NCI-H748 (cell line): ENCODE data around the gene BLNK.

Source experiments
- DNase-seq: peaks from one replicate; lab custom pipeline; 2025; ENCODE audit not compliant: unreplicated experiment; lab: John Stamatoyannopoulos, UW

The BLNK gene

DNA sequence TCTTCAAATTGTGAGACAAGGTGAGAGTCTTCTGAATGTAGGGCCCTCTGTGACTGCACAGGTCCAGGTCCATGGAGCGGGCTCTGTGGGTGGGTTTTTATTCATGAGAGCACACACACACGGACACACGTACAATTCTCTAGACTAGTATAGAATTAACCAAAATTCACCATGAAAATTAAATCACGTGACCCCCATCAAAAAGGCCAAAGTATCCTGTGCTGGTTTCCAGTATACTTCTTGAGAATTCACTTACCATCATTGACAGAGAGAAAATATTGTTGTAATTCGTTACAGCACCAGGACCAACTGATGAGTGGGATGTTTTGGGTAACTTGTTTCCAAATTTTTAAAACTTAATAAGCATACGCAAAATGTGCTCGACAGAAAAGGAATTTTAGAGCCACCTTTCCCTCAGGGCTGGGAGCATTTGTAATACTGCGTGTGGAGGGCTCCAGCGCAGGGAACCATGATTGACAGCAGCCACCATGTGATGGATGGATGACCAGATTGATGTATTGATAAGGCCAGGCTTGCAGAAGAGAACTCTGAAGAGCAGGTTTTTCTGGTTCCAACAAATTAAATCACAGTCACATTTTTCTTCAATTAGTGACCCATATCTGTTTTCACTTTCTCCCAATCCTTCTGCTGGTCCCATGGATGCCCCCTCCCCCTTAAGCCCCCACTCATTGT is 18.0 kb upstream of the BLNK start:
- peak; percentile 1 for DNase-seq

DNA sequence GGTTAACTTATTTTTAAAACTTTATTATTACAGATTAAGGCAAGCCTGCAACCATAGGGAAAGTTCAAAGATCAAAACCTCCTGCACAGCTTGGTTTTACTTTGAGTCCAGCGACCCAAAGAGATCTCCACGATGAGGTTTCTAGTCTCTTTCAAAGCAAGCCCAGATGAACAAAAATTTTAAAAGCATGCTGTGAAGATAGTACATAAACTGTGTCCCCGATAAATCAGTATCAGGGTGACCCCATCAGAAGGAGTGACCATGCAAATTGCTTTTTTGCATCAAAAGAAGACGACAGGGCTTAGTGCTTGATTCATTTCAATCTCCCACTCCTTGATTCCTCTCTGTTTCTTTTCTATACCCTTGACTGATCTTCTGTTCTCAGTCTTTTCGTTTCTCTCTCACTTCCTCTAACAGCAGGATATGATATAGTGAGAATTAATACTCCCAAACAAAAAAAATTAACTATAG is 16.8 kb upstream of the BLNK start:
- DNase-seq, result no peak

DNA sequence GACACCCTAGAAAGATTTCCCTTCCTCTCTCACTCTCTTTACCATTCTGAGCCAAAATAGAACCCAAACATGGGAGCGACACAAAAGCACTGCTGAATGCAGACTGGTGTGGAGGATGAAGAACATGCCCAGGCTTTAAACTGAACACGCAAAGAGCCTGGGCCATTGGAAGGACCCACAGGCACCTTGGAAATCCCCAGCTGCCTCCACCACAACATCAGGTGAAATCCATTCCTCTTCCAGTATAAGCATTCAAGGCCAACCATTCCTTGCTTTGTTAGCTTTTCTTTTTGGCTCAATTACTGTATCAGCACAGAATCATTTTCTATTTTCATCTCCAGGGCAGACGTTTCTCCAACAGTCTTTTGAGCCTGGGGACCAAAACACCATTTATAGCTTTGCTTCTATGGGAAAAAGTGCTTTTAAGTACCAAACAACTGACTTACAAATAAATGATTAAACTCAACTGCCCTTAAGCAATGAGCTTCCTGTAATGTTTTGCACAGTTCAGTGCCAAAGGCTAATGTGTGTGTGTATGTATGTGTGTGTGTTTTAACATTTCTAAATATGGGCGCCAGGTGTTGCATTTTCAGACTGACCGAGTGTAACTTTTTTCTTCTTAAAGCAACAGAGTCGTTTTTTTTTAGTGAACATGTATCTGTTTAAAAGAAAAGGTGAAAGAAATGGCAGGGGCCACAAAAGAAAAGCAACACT is 16.2 kb upstream of the BLNK start:
- DNase-seq, result peak; percentile 60

DNA sequence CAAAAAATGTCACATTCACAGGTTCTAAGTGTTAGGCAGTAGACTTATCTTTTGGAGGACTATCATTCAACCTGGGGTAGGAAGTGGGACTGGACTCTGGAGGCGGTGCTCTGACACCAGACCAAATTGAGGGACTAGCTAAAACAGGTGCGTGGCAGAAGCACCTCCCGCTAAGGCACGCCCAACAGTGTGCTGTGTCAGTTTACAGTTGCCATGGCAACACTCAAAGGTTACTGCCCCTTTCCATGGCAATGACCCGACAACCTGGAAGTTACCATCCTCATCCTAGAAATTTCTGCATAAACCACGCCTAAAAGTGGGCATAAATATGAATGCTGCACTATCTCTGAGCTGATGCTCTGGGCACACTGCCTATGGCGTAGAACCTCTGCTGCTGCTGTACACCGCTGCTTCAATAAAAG is 14.0 kb upstream of the BLNK start:
- peak; percentile 55 for DNase-seq

DNA sequence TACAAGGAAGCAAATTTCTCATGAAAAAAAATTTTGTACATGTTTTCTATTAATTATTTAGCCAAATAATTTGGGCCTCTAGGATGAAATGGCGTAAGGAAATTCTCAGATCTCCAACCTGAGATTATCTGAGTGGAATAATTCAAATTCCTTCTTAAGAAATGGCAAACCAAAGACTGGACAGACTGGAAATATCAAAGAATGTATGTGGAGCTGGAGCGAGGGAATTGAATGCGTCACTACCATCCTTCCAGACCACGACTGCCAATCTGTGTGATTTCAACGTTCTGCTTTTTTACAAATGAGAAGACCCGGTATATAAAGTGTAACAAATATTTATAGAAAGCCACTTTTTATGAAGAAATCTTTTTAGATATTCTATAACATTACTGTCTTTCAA is 12.4 kb upstream of the BLNK start:
- no peak for DNase-seq

DNA sequence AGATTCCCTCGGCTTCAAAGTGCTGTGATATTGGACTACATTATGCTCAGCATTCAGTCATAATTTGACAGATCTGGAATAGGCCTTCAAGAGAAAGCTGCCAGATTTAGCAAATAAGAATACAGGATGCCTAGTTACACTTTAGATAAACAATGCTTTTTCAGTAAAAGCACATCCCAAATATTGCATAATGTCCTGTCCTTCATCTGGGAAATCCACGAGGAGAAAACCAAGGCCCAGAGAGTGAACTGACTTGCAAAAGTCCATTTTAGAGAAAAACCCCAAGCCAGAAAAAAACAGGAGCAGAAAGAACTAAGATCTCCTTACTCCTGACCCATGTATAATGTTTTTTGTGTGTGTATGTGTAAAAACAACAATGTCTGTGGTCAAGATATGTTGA is 12.0 kb upstream of the BLNK start:
- DNase-seq, result no peak

DNA sequence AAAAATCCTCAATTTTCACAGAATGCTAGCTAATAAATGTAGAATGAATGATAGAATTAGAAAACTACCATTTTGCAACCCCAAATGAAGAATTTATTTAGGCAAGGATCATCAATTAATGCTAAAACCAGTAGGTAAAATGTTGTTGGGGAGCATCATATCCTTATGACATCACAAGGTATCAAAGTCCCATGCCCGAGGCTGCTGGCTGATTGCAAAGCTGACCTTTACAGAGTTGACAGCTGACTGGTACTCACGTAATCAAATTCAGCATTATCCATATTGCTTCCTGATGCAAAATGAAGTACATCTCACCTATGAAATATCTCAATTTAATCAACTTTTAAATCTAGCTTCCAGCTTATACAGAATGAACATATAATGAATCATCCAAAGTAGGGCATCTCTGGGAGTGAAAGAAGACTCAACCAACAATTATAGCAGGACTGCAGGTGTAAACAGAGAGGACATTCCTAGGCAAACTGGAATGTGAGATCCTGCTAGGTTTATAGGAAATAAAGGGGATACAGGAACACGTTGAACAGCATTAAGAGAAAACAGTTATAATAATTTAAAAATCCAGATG is 10.2 kb upstream of the BLNK start:
- no peak for DNase-seq

DNA sequence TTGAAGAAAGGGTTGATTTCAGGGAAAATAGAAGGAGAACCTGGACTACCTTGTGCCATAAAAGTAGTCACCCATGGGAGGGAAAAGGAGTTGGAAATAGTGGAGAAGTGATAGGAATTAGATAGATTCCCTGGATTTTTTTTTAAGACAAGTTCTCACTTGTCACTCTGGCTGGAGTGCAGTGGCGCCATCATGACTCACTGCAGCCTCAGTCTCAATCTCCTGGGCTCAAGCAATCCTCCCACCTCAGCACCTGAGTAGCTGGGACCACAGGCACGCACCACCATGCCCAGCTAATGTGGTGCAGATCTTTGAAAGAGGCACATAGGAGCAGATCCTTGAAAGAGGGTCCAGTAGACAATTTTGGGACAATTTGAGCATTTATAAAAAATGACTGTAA is 9.5 kb upstream of the BLNK start:
- no peak for DNase-seq

DNA sequence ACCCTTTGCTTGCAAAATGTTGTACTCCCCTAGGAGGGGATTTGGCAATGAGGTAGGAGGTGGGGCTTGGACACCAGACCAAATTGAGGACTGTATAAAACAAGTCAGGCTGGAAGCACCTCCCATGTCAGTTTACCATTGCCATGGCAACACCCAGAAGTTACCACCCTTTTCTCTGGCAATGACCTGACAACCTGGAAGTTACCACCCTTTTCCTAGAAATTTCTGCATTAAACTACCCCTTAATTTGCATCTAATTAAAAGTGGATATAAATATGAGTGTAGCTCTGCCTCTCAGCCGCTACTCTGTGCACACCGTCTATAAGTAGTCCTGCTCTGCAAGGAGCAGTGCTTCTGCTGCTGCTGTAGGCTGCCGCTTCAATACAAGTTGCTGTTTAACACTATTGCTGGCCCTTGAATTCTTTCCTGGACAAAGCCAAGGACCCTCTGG is 7.8 kb upstream of the BLNK start:
- peak; percentile 3 for DNase-seq

DNA sequence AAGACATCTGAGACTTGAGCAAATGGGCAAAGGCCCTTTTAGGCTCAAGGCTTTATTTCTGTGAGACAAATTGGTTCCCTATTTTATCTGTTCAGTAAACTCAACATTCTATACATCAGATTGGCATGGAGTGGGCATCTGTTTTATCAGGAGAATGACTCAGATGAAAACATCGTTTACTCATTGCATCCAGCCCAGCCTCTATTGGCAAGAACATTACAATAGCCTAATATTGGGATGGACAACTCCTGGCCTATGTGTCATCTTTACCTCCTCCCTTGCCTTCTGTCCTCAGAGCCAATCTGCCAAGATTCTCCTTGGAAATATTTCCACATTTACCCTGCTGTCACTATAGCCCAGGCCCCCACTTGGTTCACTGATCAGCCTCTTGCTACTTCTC is 5.5 kb upstream of the BLNK start:
- no peak for DNase-seq

DNA sequence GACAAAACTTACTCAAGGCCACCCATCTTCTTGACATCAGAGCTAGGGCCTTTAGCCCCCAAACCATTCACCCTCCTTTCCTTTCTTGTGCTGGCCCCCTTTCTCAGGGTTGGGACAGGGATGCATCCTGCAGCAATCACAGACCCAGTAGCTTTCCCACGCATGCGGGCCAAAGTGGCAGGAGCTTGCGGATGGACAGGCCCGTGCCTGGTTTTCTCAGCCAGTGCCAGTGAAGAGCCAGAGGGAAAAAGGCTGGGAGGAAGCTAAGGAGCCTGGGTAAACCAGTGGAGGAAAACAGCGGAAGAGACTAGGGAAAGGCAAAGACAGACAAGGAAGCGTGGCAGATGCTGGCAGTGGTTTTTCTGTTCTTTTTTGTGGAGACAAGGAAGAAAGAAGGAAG is 5.1 kb upstream of the BLNK start:
- DNase-seq, result no peak

DNA sequence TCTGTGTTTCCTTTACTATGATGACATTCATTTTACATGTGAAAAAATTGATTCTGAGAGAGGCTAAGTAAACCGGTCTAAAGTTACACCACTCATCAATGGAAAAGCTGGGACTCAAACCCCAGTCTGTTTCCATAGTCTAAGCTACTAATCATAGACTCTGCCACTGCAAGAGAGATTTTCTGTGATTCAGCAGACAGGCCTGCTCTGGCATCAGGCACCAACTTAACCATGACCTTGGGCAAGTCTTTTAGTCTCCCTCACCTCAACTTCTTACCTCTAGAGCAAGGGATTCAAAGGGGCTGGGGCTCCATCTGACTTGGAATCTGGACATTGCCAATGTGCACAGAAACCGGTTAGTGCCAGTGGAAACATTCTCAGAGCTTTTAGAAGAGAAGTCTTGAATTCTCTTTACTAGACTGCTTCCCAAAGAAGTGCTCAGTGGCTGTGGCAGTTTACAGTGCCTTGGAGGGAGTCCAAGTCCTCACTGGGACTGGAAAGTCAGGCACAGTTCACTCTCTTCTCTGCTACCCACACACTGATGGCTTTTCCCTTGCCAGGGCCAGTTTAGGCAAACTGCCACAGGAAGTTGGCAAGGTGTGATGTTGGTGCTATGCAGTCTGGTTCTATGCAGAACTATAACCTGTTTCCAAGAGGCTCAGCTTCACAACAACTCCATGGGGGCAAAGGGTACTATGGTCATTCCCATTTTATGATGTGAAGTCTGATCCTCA is 4.5 kb upstream of the BLNK start:
- DNase-seq, result no peak

DNA sequence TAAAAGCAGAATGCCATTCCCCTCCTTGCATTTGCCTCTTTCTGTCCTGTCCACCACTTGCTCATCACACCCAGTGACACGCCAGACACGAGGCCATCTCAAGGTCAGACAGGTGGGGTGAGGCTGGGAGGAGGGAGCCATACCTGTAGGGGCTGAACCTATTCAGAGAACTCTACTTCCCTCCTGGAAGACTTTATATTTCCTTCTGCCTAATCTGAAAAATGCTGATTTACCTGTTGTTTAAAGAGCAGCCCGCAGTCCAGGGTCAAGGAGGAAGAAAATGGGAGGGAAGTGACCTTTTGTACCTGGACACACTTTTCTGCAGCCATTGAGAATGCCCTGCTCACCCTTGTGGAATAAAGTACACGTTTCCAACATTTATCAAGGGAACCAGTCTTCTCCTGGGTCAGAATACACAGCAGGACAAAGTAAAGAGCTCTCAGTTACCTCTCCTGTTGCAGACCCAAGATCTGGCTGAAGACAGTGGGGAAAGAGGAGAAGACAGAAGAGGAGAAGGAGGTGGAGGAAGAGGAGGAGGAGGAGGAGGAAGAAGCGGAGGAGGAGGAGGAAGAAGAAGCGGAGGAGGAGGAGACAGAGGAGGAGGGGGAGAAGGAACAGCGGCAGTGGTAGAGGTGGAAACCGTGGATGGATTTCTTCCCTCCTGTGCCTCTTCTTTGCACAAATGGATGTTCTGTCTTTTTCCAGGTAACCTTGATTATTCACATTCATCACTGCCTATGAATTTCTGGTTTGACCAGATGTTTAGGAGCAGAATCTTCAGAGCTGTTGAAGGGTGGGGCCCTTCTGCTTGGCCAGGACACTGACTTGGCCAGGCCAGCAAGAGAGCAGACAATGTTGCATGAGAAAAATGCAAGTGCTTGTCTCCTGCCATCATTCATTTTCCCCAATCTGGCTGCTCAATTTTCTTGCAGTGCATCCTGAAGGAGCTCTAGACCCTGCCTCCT is 1.2 kb upstream of the BLNK start:
- DNase-seq, result no peak

DNA sequence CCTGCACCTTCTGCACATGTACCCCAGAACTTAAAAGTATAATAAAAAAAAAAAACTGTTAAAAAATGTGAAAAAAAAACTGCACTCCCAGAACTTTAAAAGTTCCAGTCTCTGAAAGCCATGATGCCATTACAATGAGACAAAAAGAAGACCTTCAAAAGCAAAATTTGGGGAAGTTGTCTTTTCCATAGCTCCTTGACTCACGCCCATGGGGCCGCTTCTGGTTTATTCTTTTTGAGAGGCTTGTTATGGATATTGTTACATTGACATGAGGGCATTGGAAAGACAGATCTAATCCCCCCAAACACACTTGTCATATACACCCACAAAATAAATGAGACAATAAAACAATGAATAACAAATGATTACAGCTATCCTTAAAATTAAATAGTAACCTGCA is 798 bp downstream of the BLNK start:
- no peak for DNase-seq

DNA sequence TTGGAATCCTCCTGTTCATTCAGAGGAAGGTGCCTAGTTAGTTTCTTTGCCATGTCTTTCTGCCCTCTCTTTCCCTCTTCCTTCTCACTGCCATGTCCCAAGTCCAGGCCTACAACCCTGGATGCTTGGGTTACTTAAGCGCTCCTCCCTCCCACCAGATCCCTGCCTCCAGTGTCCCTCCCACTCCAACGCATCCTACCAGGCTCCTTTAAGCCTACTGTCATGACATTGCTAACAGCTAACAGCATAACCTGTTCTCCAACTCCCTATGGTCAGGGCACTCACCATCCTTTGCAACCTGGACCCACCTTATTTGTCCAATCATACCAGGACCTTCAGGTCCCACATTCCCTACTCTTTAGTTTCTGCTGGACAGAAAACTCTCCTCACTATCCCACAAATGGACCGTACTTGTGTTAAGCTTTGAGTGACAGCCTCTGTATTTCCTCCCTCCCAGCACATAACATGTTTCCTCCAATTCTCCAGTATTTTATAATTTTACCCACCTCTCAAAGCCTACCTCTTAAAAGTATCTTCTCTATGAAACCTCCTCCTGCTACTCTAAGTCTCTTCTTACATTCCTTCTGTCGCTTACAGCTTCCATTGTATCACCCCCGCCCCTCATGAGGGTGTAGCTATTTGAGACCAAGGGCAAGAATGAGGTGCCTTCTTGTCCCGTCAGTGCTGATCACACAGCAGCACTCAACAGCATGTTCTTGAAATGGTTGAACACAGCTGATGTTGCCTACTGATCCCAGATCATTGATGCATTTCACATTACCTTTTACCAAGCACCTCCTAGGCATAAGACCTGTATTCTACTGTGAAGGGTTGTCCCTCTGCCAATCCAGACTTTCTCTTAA is 1.7 kb downstream of the BLNK start:
- DNase-seq, result no peak

DNA sequence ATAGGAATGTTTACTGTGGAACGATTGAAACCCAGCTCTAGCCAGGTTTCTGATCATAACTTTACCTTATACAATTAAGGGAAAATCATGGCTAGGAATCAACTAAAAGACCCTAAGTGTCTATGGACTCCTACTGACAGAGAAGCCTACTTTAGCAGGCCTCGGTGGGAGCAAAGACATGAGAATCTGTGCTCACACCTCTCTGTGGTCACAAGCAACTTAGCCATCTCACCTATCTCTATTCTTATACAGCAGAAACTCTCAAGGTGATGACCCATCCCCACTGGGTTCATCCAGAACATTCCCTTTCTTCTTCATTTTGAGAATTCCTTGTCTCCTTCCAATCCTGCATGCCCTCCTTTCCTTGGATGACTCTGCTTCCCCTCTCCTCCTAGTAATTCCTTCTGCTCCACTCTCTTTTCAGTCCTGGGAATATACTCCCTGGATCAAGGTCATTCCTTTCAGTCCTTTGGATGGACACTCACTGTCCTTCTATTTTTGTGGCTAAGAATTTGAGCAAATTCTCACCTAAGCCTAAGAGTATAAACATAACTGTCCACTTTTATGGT is 2.9 kb downstream of the BLNK start:
- DNase-seq, result no peak

DNA sequence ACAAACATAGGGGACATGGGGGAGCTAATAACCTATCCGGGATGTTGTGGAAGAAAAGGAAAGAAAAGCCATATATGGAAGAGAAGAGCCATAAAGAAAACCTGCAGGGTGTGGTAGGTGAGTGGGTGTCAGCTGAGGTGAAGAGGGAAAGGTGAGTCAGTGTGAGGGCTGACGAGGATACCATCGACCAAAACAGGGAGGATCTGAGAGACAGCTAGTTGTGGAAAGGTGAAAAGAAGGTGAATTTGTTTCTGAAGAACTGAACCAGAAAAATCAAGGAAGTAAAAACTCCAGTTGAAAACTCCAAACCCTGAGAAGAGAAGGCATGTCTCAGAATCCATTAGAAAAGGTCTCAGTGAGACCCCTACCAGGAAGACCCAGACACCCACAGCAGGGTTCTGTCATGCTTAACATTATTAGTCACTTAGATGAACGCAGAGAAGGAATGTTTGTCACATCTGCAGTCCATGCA is 4.1 kb downstream of the BLNK start:
- DNase-seq, result no peak

DNA sequence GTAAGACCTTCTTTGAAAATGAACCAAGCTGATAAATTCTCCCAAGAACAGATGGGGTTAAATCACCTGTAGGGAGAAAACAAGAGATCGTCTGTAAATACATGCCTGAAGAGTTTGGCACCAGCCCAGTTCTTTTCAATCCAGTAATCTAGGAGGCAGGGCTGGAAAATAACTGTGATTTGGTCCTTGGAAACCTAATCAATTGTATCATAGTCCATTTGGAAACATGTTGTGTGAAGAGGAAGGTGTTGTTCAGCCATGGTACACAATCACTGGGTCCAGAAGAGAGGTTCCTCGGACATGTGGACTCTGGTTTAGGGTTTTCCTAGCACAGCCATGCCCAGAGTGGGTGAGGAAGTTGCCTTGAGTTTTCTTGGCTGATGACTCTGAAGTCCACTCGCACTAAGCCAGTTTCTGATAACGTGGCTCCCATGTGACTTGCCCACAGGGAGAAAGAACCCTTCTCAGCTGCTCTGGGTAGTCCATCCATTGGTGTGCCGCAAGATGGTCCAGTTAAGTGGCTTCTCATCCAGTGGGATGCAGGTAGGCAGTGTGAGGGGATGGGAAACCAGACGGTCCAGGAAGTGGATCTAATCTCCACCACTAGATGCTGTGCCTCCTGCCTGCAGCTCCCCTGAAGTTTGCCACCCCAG is 5.1 kb downstream of the BLNK start:
- DNase-seq, result peak; percentile 15

DNA sequence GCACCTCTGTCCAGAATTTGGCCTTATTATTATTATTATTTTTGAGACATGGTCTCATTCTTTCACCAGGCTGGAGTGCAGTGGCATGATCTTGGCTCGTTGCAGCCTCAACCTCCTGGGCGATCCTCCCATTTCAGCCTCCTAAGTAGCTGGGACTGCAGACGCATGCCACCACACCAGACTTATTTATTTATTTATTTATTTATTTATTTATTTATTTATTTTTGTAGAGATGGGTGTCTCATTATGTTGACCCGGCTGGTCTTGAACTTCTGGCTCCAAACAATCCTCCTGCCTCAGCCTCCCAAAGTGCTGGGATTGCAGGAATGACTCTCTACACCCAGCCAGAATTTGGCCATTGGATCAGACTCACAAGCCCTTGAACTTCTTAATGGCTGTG is 6.4 kb downstream of the BLNK start:
- no peak for DNase-seq
